H9 (cell line): ENCODE data around the gene SLIRP. TPM values are rescaled to one million over a fixed set of nuclear protein-coding genes. Genes with fewer than 3 reads are reported as not detected.

Source experiments
- DNase-seq: peaks from one replicate; pipeline ENCODE4 v3.0.0-alpha.2; 2017
- H2AFZ ChIP-seq: one replicate; pipeline ENCODE4 v1.6.1; 2013; ENCODE audit warnings: mild to moderate bottlenecking, low read length, control low read depth, moderate library complexity
- H2AK5ac ChIP-seq: 2 replicates; pipeline ENCODE4 v1.6.1; 2013; ENCODE audit warnings: low read length, control low read depth, mixed read lengths; ENCODE audit not compliant: insufficient read length
- H2BK120ac ChIP-seq: one replicate; pipeline ENCODE4 v1.6.1; 2013; ENCODE audit warnings: low read depth, mild to moderate bottlenecking, low read length, control low read depth, inconsistent platforms; ENCODE audit not compliant: poor library complexity, severe bottlenecking
- H2BK12ac ChIP-seq: 2 replicates; pipeline ENCODE4 v1.6.1; 2013; ENCODE audit warnings: low read length, control low read depth, mixed read lengths, low read depth; ENCODE audit not compliant: insufficient read length
- H2BK15ac ChIP-seq: 2 replicates; pipeline ENCODE4 v1.6.1; 2013; ENCODE audit warnings: low read depth, low read length, control low read depth
- H2BK20ac ChIP-seq: one replicate; pipeline ENCODE4 v1.6.1; 2013; ENCODE audit warnings: low read depth, mild to moderate bottlenecking, low read length, control low read depth, inconsistent platforms; ENCODE audit not compliant: poor library complexity, severe bottlenecking
- H2BK5ac ChIP-seq: 2 replicates; pipeline ENCODE4 v1.6.1; 2013; ENCODE audit warnings: low read length, control low read depth, mixed read lengths; ENCODE audit not compliant: insufficient read length
- H3K14ac ChIP-seq: 2 replicates; pipeline ENCODE4 v1.6.1; 2013; ENCODE audit warnings: low read length, control low read depth; ENCODE audit not compliant: insufficient read depth
- H3K18ac ChIP-seq: 2 replicates; pipeline ENCODE4 v1.6.1; 2013; ENCODE audit warnings: low read depth, mild to moderate bottlenecking, mixed read lengths, low read length, control low read depth; ENCODE audit not compliant: insufficient read length
- H3K23ac ChIP-seq: 2 replicates; pipeline ENCODE4 v1.6.1; 2013; ENCODE audit warnings: low read length, control low read depth, mixed read lengths, low read depth; ENCODE audit not compliant: insufficient read length
- H3K23me2 ChIP-seq: 2 replicates; pipeline ENCODE4 v1.6.1; 2013; ENCODE audit warnings: low read depth, mild to moderate bottlenecking, mixed read lengths, low read length, control low read depth; ENCODE audit not compliant: insufficient read length, poor library complexity, severe bottlenecking
- H3K27ac ChIP-seq: 2 replicates; pipeline ENCODE4 v1.5.1; 2013; ENCODE audit warnings: low read length, control low read depth, mixed read lengths, low read depth; ENCODE audit not compliant: insufficient read length
- H3K27me3 ChIP-seq: 2 replicates; pipeline ENCODE4 v1.6.1; 2013; ENCODE audit warnings: low read length, control low read depth, inconsistent platforms; ENCODE audit not compliant: insufficient read depth
- H3K4ac ChIP-seq: 2 replicates; pipeline ENCODE4 v1.6.1; 2013; ENCODE audit warnings: low read depth, mild to moderate bottlenecking, control low read depth, inconsistent platforms, low read length, moderate library complexity
- H3K4me1 ChIP-seq: 2 replicates; pipeline ENCODE4 v1.6.1; 2013; ENCODE audit warnings: low read length, control low read depth, inconsistent platforms; ENCODE audit not compliant: insufficient read depth
- H3K4me2 ChIP-seq: 2 replicates; pipeline ENCODE4 v1.6.1; 2013; ENCODE audit warnings: low read length, control low read depth, mixed read lengths; ENCODE audit not compliant: insufficient read length, insufficient read depth
- H3K56ac ChIP-seq: 2 replicates; pipeline ENCODE4 v1.6.1; 2013; ENCODE audit warnings: low read depth, mild to moderate bottlenecking, mixed read lengths, low read length, control low read depth; ENCODE audit not compliant: insufficient read length
- H3K79me1 ChIP-seq: 2 replicates; pipeline ENCODE4 v1.6.1; 2013; ENCODE audit warnings: low read depth, mild to moderate bottlenecking, moderate library complexity, low read length, control low read depth, inconsistent platforms; ENCODE audit not compliant: insufficient read depth, poor library complexity, severe bottlenecking
- H3K79me2 ChIP-seq: 2 replicates; pipeline ENCODE4 v1.6.1; 2013; ENCODE audit warnings: low read length, control low read depth, inconsistent platforms; ENCODE audit not compliant: insufficient read depth
- H3K9ac ChIP-seq: 2 replicates; pipeline ENCODE4 v1.6.1; 2013; ENCODE audit warnings: low read length, control low read depth, mixed read lengths; ENCODE audit not compliant: insufficient read length; ENCODE audit errors: extremely low read depth
- H3K9me3 ChIP-seq: one replicate; pipeline ENCODE4 v1.6.1; 2013; ENCODE audit warnings: low read depth, low read length, inconsistent platforms; ENCODE audit not compliant: control insufficient read depth
- H3T11ph ChIP-seq: one replicate; pipeline ENCODE4 v1.6.1; 2013; ENCODE audit warnings: mild to moderate bottlenecking, low read length, control low read depth, inconsistent platforms
- H4K20me1 ChIP-seq: one replicate; pipeline ENCODE4 v1.6.1; 2013; ENCODE audit not compliant: control insufficient read depth, insufficient read length, insufficient read depth
- H4K5ac ChIP-seq: 2 replicates; pipeline ENCODE4 v1.6.1; 2013; ENCODE audit warnings: low read depth, mild to moderate bottlenecking, mixed read lengths, low read length, control low read depth; ENCODE audit not compliant: insufficient read length
- H4K8ac ChIP-seq: replicated peaks from 2 replicates; pipeline ENCODE4 v1.6.1; 2013; ENCODE audit warnings: low read length, control low read depth, mixed read lengths, low read depth; ENCODE audit not compliant: insufficient read length
- H4K91ac ChIP-seq: 2 replicates; pipeline ENCODE4 v1.6.1; 2013; ENCODE audit warnings: low read depth, mild to moderate bottlenecking, moderate library complexity, mixed read lengths, low read length, control low read depth; ENCODE audit not compliant: insufficient read length
- H3K27ac Mint-ChIP-seq, 3 experiments: 2 replicates in 2 of 3; 3 replicates in 1 of 3; pipeline ENCODE4 v1.8.0; 2020 to 2021; ENCODE audit warnings: mixed read lengths in 3 of 3, mild to moderate bottlenecking in 1 of 3, moderate library complexity in 1 of 3
- H3K27me3 Mint-ChIP-seq: 2 replicates; pipeline ENCODE4 v1.8.0; 2021; ENCODE audit warnings: low read depth, mild to moderate bottlenecking, moderate library complexity, mixed read lengths
- H3K36me3 Mint-ChIP-seq, 3 experiments: 2 replicates in 2 of 3; 3 replicates in 1 of 3; pipeline ENCODE4 v1.8.0; 2020 to 2021; ENCODE audit warnings: low read depth in 3 of 3, mixed read lengths in 3 of 3; ENCODE audit not compliant: insufficient read depth in 1 of 3
- H3K4me1 Mint-ChIP-seq, 2 experiments: 2 replicates each; pipeline ENCODE4 v1.8.0; 2020; ENCODE audit warnings: mixed read lengths in 2 of 2
- H3K4me3 Mint-ChIP-seq, 2 experiments: 2 replicates in 1 of 2; 3 replicates in 1 of 2; pipeline ENCODE4 v1.8.0; 2020 to 2021; ENCODE audit warnings: mild to moderate bottlenecking in 2 of 2, mixed read lengths in 2 of 2, moderate library complexity in 1 of 2
- H3K9me3 Mint-ChIP-seq, 2 experiments: 2 replicates in 1 of 2; 3 replicates in 1 of 2; pipeline ENCODE4 v1.8.0; 2020; ENCODE audit warnings: mild to moderate bottlenecking in 2 of 2, mixed read lengths in 2 of 2, moderate library complexity in 1 of 2
- WGBS: extraction: QIAGEN DNeasy Blood & Tissue Kit; methylation state at CpG from one replicate; pipeline ENCODE4 v1.1.7; 2013; ENCODE audit warnings: missing lambda C conversion rate, low lambda C conversion rate, mixed read lengths; ENCODE audit not compliant: insufficient read length; ENCODE audit errors: extremely low coverage; 5-methylcytosine and 5-hydroxymethylcytosine counted together
- total RNA-seq: library from RNA; stranded (reverse); gene quantifications from 2 replicates; pipeline ENCODE4 v1.2.1, GENCODE V29; 2021
- TF ChIP-seq, protein P1 (sequence below): fragments of 200-600 bp; sonication (generic); conservative IDR thresholded peaks from 3 replicates; pipeline ENCODE4 v1.8.0; 2021; ENCODE audit warnings: antibody characterized with exemption, mild to moderate bottlenecking

SLIRP gene
- total RNA-seq, 1 experiment from 2014 or later: 337 TPM

DNA sequence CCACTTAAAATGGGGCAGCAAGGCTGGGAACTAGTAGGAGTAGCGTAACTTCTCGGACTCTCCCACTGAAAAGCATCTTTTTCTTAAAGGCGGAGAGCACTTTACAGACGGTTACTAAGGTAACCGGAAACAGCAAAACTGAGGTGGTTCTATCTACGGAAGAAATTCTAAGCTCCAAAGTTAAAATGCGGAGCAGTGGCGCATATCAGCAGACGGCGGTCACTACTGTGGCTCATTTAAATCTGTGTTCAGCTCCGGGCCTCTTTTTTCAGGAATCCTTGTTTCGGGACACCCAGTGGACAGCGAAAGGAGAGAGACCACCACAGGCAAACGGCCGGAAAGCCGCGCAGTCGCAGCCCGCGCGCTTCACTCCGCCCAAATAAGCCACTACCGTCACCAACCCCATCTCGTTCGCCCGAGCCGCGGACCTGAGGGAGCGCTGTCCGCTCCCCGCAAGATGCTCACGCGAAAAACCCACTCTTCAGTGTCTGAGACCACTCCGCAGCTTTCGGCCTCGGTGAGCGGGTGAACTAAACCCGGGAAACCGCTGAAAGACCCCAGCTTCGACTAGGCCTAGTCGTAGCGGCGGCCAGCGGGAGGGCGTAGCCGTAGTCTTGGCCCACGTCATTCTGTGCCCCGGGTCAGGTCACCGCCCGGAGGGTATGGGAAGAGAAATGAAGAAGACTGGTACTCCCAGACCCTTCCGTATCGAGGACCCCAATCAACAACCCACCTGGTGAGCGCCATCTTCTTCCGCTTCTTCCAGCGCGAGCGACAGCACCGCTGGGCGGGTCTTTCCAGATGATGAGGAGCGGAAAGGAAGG lies 52.7 kb downstream of the SLIRP start, which contains the start of gene SNW1:
TSS of gene SNW1 (minus strand) at position 776 of the 824 bp plus-strand sequence. CDS start at position 747, 29 bp downstream.
- Mint-ChIP-seq H3K4me3 (peak within 1 kb of the TSS; percentile 97 to 98), H3K27me3 (no peaks in the 10 kb centered on the region), H3K4me1 (peaks cover 30 to 35% of the 10 kb centered on the region in 2 experiments)

More for the DNA sequence above, 52.7 kb downstream of the SLIRP start, which contains the start of gene SNW1:
- Histone ChIP-seq H3K14ac (peak within 1 kb of the TSS; percentile 97), H3K23ac (no peak within 1 kb of the TSS), H2BK120ac (peak within 1 kb of the TSS; percentile 51), H3K9me3 (no peaks in the 10 kb centered on the region), H3K9ac (peak within 1 kb of the TSS; percentile 96), H3K79me2 (peaks cover 7% of the 10 kb centered on the region; the same call in 1 of the 2 replicates), H3K4ac (peak within 1 kb of the TSS; percentile 74; the same call in 1 of the 2 replicates), H3K56ac (peak within 1 kb of the TSS; percentile 80), H3K27me3 (0 out of 2 replicates have a peak, but pooled peaks cover 2% of the 10 kb centered on the region), H2AK5ac (no peak within 1 kb of the TSS), H4K5ac (no peak within 1 kb of the TSS), H2AFZ (peak within 1 kb of the TSS; percentile 41), H4K8ac (no peak within 1 kb of the TSS), H4K20me1 (no peaks in the 10 kb centered on the region), H3K4me1 (no peaks in the 10 kb centered on the region), H2BK12ac (peak within 1 kb of the TSS; percentile 22), H2BK20ac (no peak within 1 kb of the TSS), H3K4me2 (peak within 1 kb of the TSS; percentile 84), H2BK15ac (0 out of 2 replicates have a peak within 1 kb of the TSS, but pooled peaks have one; percentile 24), H4K91ac (no peak within 1 kb of the TSS), H3K23me2 (peaks cover 7% of the 10 kb centered on the region), H3T11ph (no peak within 1 kb of the TSS), H3K18ac (peak within 1 kb of the TSS; percentile 98), H2BK5ac (peak within 1 kb of the TSS; percentile 20), H3K27ac (peak within 1 kb of the TSS; percentile 84), H3K79me1 (peaks cover 6% of the 10 kb centered on the region)
- peaks cover 6 to 25% (median 15%) of the 10 kb centered on the region in 3 experiments; a peak in 6 of 7 replicates for H3K36me3 Mint-ChIP-seq
- peak; percentile 95 for DNase-seq
- TF ChIP-seq, protein P1, sequence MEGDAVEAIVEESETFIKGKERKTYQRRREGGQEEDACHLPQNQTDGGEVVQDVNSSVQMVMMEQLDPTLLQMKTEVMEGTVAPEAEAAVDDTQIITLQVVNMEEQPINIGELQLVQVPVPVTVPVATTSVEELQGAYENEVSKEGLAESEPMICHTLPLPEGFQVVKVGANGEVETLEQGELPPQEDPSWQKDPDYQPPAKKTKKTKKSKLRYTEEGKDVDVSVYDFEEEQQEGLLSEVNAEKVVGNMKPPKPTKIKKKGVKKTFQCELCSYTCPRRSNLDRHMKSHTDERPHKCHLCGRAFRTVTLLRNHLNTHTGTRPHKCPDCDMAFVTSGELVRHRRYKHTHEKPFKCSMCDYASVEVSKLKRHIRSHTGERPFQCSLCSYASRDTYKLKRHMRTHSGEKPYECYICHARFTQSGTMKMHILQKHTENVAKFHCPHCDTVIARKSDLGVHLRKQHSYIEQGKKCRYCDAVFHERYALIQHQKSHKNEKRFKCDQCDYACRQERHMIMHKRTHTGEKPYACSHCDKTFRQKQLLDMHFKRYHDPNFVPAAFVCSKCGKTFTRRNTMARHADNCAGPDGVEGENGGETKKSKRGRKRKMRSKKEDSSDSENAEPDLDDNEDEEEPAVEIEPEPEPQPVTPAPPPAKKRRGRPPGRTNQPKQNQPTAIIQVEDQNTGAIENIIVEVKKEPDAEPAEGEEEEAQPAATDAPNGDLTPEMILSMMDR: no peak
- peak within 1 kb of the TSS; percentile 96 to 99 (median 99) for H3K27ac Mint-ChIP-seq
- no peaks in the 10 kb centered on the region for H3K9me3 Mint-ChIP-seq
- WGBS: no CpG with 5 or more reads among the region's 60 CpGs
